ENCODE results near the gene DPYD.

The DPYD gene

DNA sequence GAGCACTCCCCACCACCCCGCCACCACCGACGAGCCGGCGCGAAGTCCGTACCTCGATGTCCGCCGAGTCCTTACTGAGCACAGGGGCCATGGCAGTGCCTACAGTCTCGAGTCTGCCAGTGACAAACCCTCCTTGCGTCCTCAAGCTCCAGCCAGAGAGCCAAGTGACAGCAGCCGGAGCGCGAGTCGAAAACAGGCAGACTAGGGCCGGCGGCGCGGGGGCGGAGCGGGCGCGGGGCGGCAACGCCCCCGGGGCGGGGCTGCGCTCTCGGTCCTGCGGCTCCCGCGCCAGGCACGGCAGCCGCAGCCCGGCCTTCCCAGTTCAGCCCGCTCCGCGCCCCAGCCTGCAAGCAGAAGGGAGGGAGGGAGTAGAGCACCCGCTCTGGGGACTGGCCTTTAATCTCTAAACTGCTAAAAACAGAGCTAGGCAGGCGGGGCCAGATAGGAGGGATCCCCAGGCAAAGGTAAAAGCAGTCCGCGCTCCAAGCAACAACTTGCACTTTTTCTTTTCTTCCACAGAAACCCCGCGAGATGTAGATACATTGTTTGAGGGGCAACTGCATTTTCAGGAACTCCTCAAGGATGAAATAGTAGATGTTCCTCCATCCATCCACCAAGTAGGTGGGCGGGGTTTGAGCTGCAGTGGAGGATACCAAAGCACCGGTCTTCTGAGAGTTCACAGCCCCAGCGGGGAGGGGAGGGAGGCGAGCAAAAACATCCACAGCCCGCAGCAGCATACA lies at the start of gene DPYD:
TSS of gene DPYD (minus strand) at position 203 of the 740 bp plus-strand sequence. CDS start at position 91, 112 bp downstream.
- H3K9me3 ChIP-seq (ENCODE audit: insufficient read depth, low read depth, low read length) = no peaks in the 10 kb centered on the region
- no peak for TF ChIP-seq EZH2phosphoT487 (IDR thresholded peaks at IDR 0.05; ENCODE audit: borderline replicate concordance)
- TF ChIP-seq, protein P1, sequence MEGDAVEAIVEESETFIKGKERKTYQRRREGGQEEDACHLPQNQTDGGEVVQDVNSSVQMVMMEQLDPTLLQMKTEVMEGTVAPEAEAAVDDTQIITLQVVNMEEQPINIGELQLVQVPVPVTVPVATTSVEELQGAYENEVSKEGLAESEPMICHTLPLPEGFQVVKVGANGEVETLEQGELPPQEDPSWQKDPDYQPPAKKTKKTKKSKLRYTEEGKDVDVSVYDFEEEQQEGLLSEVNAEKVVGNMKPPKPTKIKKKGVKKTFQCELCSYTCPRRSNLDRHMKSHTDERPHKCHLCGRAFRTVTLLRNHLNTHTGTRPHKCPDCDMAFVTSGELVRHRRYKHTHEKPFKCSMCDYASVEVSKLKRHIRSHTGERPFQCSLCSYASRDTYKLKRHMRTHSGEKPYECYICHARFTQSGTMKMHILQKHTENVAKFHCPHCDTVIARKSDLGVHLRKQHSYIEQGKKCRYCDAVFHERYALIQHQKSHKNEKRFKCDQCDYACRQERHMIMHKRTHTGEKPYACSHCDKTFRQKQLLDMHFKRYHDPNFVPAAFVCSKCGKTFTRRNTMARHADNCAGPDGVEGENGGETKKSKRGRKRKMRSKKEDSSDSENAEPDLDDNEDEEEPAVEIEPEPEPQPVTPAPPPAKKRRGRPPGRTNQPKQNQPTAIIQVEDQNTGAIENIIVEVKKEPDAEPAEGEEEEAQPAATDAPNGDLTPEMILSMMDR (conservative IDR thresholded peaks at IDR 0.05; ENCODE audit: low read length) = no peak
- no peaks in the 10 kb centered on the region for H3K9me2 ChIP-seq (replicated peaks; ENCODE audit: low read depth, low read length)
- peak within 1 kb of the TSS; percentile 83 for H3K9ac ChIP-seq (ENCODE audit: low read depth, low read length, poor library complexity, severe bottlenecking)
- H2AFZ ChIP-seq (ENCODE audit: low read length) = peak within 1 kb of the TSS; percentile 89
- 0 out of 2 replicates have a peak, but pooled peaks cover 2% of the 10 kb centered on the region for H3F3A ChIP-seq (ENCODE audit: low read depth)
- H3K4me2 ChIP-seq (ENCODE audit: low read depth, low read length, poor library complexity, severe bottlenecking) = peak within 1 kb of the TSS; percentile 82
- peaks cover 45% of the 10 kb centered on the region for H3K79me2 ChIP-seq (ENCODE audit: insufficient read depth, low read length)
- no peaks in the 10 kb centered on the region for H3K36me3 ChIP-seq (ENCODE audit: insufficient read depth, low read length)
- H3K4me3 ChIP-seq (ENCODE audit: low read length, poor library complexity, severe bottlenecking) = peak within 1 kb of the TSS; percentile 79
- no peaks in the 10 kb centered on the region for H4K20me1 ChIP-seq (ENCODE audit: insufficient read depth, low read length, poor library complexity, severe bottlenecking)
- no peaks in the 10 kb centered on the region for H3K27me3 ChIP-seq (ENCODE audit: insufficient read depth, low read length, poor library complexity, severe bottlenecking)
- peaks cover 38% of the 10 kb centered on the region for H3K4me1 ChIP-seq (ENCODE audit: insufficient read depth, low read length, poor library complexity, severe bottlenecking)

DNA sequence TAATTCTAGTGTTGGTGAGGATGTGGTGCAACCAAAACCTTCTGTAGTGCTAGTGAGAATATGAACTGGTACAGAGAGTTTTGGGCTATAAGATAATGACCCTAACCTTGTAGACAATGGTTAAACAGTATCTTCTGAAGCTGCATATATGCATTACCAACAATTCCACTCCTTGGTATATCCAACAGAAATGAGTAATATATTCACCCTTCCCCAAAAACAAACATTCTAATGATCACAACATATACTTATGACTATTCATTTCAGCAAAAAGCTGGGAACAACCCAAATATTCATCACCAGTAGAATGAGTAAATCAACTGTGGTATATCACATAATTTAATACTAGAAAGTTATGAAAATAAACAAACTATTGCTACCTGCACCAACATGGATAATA lies 39.6 kb upstream of the DPYD start:
- Histone ChIP-seq H3K9me2 (replicated peaks; ENCODE audit: low read depth, low read length) (no peaks in the 10 kb centered on the region; the same call in 1 of the 2 replicates), H3K4me1 (ENCODE audit: insufficient read depth, low read length, poor library complexity, severe bottlenecking) (no peaks in the 10 kb centered on the region), H4K20me1 (ENCODE audit: insufficient read depth, low read length, poor library complexity, severe bottlenecking) (no peaks in the 10 kb centered on the region), H2AFZ (ENCODE audit: low read length) (no peak overlapping the region), H3K9ac (ENCODE audit: low read depth, low read length, poor library complexity, severe bottlenecking) (no peak overlapping the region), H3K27me3 (ENCODE audit: insufficient read depth, low read length, poor library complexity, severe bottlenecking) (no peaks in the 10 kb centered on the region), H3F3A (ENCODE audit: low read depth) (no peaks in the 10 kb centered on the region), H3K9me3 (ENCODE audit: insufficient read depth, low read depth, low read length) (no peaks in the 10 kb centered on the region), H3K4me2 (ENCODE audit: low read depth, low read length, poor library complexity, severe bottlenecking) (no peak overlapping the region), H3K4me3 (ENCODE audit: low read length, poor library complexity, severe bottlenecking) (no peak overlapping the region), H3K36me3 (ENCODE audit: insufficient read depth, low read length) (no peaks in the 10 kb centered on the region), H3K79me2 (ENCODE audit: insufficient read depth, low read length) (no peaks in the 10 kb centered on the region)
- TF ChIP-seq EZH2phosphoT487 (IDR thresholded peaks at IDR 0.05; ENCODE audit: borderline replicate concordance) = no peak
- TF ChIP-seq, protein P1 (conservative IDR thresholded peaks at IDR 0.05; ENCODE audit: low read length) = no peak

DNA sequence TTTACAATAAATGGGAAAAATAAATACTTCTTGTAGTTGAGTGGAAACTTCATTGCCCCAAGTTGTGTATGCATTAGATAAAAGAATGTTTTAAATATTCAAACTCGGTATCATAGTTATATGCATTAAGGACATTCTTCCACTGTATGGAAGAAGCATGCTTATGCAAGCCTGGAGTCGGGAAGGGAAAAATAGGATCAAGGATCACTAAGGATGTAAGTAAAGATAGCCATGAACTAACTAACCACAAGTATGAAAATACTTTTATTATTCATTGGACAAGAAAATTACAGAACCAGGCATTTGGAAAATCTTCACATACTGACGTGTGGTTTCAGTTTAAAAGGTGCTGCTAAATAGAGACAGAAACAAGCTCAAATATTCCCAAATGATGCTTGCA lies 26.9 kb upstream of the DPYD start:
- no peak overlapping the region for H3K9ac ChIP-seq (ENCODE audit: low read depth, low read length, poor library complexity, severe bottlenecking)
- peaks cover 10% of the 10 kb centered on the region for H3K4me1 ChIP-seq (ENCODE audit: insufficient read depth, low read length, poor library complexity, severe bottlenecking)
- 0 out of 2 replicates have a peak, but pooled peaks cover under 1% of the 10 kb centered on the region for H3F3A ChIP-seq (ENCODE audit: low read depth)
- H3K27me3 ChIP-seq (ENCODE audit: insufficient read depth, low read length, poor library complexity, severe bottlenecking) = no peaks in the 10 kb centered on the region
- H3K4me3 ChIP-seq (ENCODE audit: low read length, poor library complexity, severe bottlenecking) = no peak overlapping the region
- TF ChIP-seq, protein P1 (conservative IDR thresholded peaks at IDR 0.05; ENCODE audit: low read length) = no peak
- no peak for TF ChIP-seq EZH2phosphoT487 (IDR thresholded peaks at IDR 0.05; ENCODE audit: borderline replicate concordance)
- no peak overlapping the region for H3K4me2 ChIP-seq (ENCODE audit: low read depth, low read length, poor library complexity, severe bottlenecking)
- no peaks in the 10 kb centered on the region for H3K36me3 ChIP-seq (ENCODE audit: insufficient read depth, low read length)
- H4K20me1 ChIP-seq (ENCODE audit: insufficient read depth, low read length, poor library complexity, severe bottlenecking) = no peaks in the 10 kb centered on the region
- H2AFZ ChIP-seq (ENCODE audit: low read length) = no peak overlapping the region
- no peaks in the 10 kb centered on the region for H3K9me2 ChIP-seq (replicated peaks; ENCODE audit: low read depth, low read length)
- H3K79me2 ChIP-seq (ENCODE audit: insufficient read depth, low read length) = no peaks in the 10 kb centered on the region
- H3K9me3 ChIP-seq (ENCODE audit: insufficient read depth, low read depth, low read length) = no peaks in the 10 kb centered on the region

All from Loucy (cell line).